ENCODE data around the gene DNAJC13. TPM values are rescaled to one million over a fixed set of nuclear protein-coding genes. Genes with fewer than 3 reads are reported as not detected.
A peak's percentile ranks its signal among the peaks of the same experiment; 100 is the strongest.

The DNAJC13 gene
- total RNA-seq, 2 donors from 2014 or later, result 41.3 to 51.3 TPM

DNA sequence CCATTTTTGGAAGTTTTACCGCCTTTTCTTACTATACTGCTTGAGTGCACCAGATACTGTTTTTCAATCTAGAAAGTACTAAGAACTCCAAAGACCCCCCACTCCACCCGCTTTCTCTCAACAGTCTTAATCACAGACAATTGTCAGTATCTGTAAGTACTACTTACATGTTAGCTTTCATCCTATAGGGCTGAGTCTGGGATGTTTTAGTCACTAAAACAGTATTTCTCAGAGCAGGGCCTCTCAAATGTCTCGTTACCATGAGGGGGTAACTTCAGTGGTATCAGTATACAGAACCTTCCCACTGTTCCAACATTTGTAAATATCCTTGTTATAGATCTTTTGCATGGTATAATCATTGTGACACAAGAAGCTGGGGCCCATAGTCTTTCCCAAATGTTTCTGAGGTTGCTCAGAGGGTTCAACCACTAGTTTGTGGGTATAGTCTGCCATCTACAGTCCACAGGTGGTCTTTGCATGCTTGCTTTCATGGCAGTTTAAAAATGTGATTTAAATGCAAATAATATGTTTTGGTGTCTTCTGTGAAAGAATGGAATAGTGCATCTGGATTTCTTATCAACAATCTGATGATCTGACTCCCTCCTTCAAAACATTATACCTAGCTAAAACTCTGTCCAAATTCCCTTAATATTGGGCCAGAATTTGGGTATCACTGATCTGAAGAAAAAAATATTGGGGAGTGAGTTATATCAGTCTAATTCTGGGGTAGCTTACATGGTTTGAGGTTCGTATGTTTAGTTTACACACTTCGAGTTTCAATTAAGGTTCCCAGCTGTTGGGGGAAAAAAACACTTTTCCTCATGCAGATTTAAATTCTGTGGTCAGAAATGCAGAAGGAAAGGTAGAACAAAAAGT lies 18.0 kb upstream of the DNAJC13 start:
- intact Hi-C loops (cut with DNase I), result loop anchor here (2.0 to 5.0 kb wide), 2 partner anchors 48 to 147 kb away; no protein-coding TSS in a partner anchor
- no peaks in the 10 kb centered on the region for H3K36me3 ChIP-seq
- no peak overlapping the region for H3K27ac ChIP-seq
- no peak overlapping the region for H3K4me3 ChIP-seq
- DNase-seq, result no peak
- H3K9me3 ChIP-seq, result no peaks in the 10 kb centered on the region
- no peak overlapping the region for H3K9ac ChIP-seq (ENCODE audit: low read depth in 2 of 2, low read length in 2 of 2)
- no peaks in the 10 kb centered on the region for H3K4me1 ChIP-seq
- no peaks in the 10 kb centered on the region for H3K27me3 ChIP-seq
- TF ChIP-seq, protein P1, sequence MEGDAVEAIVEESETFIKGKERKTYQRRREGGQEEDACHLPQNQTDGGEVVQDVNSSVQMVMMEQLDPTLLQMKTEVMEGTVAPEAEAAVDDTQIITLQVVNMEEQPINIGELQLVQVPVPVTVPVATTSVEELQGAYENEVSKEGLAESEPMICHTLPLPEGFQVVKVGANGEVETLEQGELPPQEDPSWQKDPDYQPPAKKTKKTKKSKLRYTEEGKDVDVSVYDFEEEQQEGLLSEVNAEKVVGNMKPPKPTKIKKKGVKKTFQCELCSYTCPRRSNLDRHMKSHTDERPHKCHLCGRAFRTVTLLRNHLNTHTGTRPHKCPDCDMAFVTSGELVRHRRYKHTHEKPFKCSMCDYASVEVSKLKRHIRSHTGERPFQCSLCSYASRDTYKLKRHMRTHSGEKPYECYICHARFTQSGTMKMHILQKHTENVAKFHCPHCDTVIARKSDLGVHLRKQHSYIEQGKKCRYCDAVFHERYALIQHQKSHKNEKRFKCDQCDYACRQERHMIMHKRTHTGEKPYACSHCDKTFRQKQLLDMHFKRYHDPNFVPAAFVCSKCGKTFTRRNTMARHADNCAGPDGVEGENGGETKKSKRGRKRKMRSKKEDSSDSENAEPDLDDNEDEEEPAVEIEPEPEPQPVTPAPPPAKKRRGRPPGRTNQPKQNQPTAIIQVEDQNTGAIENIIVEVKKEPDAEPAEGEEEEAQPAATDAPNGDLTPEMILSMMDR (IDR thresholded peaks at IDR 0.05), result peak; percentile 63

DNA sequence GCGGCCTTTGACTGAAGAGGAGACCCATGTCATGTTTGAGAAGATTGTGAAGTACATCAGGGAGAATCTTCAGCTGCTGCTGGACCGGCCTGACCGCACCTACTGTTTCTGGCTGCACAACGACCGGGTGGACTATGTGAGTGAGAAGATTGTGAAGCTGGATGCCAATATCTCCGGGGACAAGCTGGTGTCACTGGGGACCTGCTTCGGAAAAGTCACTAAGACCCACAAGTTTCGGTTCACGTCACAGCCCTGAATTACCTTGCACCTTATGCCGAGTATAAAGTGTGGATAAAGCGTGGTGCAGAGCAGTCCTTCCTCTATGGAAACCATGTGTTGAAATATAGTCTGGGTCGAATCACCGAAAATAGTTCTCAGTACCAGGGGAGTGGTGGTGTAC lies 16.0 kb upstream of the DNAJC13 start:
- Histone ChIP-seq H3K36me3 (no peaks in the 10 kb centered on the region), H3K4me3 (no peak overlapping the region), H3K27me3 (no peaks in the 10 kb centered on the region), H3K9me3 (no peaks in the 10 kb centered on the region), H3K27ac (no peak overlapping the region), H3K4me1 (no peaks in the 10 kb centered on the region), H3K9ac (ENCODE audit: low read depth in 2 of 2, low read length in 2 of 2) (no peak overlapping the region)
- intact Hi-C loops (cut with DNase I), result no loop called here
- DNase-seq, result no peak
- TF ChIP-seq, protein P1 (IDR thresholded peaks at IDR 0.05), result no peak

DNA sequence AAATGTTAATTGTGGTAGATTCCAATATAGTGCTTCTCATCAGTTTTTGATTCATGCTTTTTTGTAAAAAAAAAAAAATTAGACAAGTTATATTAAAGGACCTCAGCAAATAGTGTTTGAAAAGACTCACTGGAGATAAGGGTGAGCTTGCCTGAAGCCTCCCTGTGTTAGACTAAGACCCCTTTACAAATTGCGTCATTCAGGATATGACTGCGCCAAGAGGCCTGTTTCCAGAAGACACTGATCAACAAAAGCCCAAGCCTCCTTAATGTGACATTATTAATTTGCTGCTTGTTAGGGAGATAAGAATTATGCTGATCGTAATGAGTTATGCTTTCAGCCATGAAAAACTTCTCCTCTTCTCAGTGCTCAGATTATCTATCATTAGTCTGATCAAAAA lies 13.0 kb upstream of the DNAJC13 start:
- H3K4me3 ChIP-seq, result no peak overlapping the region
- no peak overlapping the region for H3K27ac ChIP-seq
- intact Hi-C loops (cut with DNase I), result no loop called here
- no peak for DNase-seq
- H3K4me1 ChIP-seq, result no peaks in the 10 kb centered on the region
- no peaks in the 10 kb centered on the region for H3K9me3 ChIP-seq
- H3K9ac ChIP-seq (ENCODE audit: low read depth in 2 of 2, low read length in 2 of 2), result no peak overlapping the region
- H3K36me3 ChIP-seq, result no peaks in the 10 kb centered on the region
- TF ChIP-seq, protein P1 (IDR thresholded peaks at IDR 0.05), result no peak
- H3K27me3 ChIP-seq, result no peaks in the 10 kb centered on the region

DNA sequence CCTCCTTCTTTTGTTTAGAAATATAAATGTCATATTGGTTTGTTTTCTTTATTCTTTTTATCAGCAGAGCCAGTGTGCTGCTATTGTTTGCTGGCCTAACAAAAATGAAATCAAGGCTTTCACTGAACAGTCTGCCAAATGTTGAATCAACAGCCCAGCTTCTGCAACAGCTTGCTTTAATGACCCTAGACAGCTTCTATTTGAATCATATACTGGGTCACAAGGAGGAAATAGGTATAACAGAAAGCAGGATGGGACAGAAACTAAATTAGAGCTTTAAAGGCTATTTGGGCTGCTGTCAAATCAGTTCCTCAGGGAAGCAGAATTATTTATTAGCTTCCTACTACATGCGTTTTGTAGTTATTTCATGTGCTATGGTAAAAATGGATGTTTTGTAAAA lies 12.1 kb upstream of the DNAJC13 start:
- Histone ChIP-seq H3K4me3 (no peak overlapping the region), H3K27ac (no peak overlapping the region), H3K36me3 (no peaks in the 10 kb centered on the region), H3K27me3 (no peaks in the 10 kb centered on the region), H3K4me1 (no peaks in the 10 kb centered on the region), H3K9ac (ENCODE audit: low read depth in 2 of 2, low read length in 2 of 2) (no peak overlapping the region), H3K9me3 (no peaks in the 10 kb centered on the region)
- DNase-seq, result no peak
- TF ChIP-seq, protein P1 (IDR thresholded peaks at IDR 0.05), result no peak
- intact Hi-C loops (cut with DNase I), result no loop called here

DNA sequence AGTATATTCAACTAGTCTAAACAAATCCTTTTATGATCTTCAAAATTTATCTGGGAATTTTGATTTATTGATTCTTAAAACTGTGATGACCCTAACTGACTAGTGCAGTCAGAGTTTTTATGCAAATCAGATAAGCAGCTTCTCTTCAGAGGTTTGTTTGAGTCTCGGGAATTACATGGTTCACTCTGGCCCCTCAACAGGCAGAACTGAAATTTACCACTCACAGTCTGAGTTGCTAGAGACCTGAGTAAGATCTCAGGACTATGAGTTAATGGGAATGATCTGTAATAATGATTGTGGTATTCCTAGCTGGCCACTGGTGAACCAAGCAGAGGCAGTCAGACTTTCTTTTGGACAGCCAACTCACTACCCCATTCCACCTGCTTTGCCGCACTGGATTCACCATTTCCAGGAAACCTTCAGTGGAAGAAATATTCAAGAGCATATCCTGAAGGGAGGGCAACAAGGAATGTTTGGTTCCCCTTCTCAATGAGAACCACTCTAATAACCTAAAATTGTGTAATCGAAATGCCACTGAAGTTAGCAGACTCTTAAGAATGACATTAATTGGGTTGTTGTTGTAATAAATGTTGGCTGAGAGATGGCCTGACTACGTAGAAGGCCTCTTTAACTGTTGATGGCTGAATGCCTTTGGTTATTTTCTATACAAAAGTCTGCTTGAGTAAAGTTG lies 11.5 kb upstream of the DNAJC13 start:
- Histone ChIP-seq H3K27ac (no peak overlapping the region), H3K36me3 (no peaks in the 10 kb centered on the region), H3K4me1 (no peaks in the 10 kb centered on the region), H3K9me3 (no peaks in the 10 kb centered on the region), H3K4me3 (no peak overlapping the region), H3K9ac (ENCODE audit: low read depth in 2 of 2, low read length in 2 of 2) (no peak overlapping the region), H3K27me3 (no peaks in the 10 kb centered on the region)
- DNase-seq, result no peak
- TF ChIP-seq, protein P1 (IDR thresholded peaks at IDR 0.05), result no peak
- intact Hi-C loops (cut with DNase I), result no loop called here
